Limb (tissue), 2 donors: ENCODE measurements around the gene HMGN1.
"Not testable (repeated sequence)": the region's sequence is repeated elsewhere in the genome, so short reads cannot be mapped to it uniquely, and the experiment has no call there.

Experiments
- DNase-seq, 2 donors: peaks; one replicate each; pipeline ENCODE4 v3.0.0-alpha.2; 2016; ENCODE audit errors: extremely low spot score in 2 of 2

Gene HMGN1

DNA sequence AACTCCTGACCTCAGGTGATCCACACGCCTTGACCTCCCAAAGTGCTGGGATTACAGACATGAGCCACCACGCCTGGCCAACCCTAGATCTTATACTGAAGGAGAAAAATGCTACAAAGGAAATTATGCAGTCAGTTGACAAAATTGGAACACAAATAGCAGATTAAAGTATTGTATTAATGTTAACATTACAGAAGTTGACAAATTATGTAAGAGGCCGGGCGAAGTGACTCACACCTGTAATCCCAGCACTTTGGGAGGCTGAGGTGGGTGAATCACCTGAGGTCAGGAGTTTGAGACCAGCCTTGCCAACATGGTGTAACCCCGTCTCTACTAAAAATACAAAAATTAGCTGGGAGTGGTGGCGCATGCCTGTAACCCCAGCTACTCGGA lies 21.0 kb upstream of the HMGN1 start:
- not testable (repeated sequence) for DNase-seq

DNA sequence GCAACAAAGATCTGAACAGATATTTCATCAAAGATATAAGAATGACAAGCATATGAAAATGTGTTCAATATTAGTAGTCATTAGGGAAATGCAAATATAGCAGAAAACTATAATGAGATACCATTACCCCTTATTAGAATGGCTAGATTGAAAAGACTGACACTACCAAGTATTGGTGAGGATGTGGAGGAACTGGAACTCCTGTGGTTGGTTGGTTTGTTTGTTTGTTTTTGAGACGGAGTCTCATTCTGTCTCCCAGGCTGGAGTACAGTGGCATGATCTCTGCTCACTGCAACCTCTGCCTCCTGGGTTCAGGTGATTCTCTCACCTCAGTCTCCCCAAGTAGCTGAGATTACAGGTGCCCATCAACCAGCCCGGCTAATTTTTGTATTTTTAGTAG lies 18.9 kb upstream of the HMGN1 start:
- no peak for DNase-seq

DNA sequence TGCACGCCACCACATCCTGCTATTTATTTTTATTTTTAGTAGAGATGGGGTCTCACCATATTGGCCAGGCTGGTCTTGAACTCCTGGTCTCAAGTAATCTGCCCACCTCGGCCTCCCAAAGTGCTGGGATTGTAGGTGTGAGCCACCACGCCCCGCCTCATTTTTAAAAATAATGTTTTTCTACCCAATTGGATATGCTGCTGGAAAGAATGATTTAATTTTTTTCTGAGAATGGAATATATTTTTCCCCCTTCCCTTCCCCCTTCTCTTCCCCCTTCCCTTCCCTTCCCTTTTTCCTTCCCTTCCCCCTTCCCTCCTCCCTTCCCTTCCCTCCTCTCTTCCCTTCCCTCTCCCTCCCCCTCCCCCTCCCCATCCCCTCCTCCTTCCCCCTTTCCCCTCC lies 17.7 kb upstream of the HMGN1 start:
- no peak for DNase-seq

DNA sequence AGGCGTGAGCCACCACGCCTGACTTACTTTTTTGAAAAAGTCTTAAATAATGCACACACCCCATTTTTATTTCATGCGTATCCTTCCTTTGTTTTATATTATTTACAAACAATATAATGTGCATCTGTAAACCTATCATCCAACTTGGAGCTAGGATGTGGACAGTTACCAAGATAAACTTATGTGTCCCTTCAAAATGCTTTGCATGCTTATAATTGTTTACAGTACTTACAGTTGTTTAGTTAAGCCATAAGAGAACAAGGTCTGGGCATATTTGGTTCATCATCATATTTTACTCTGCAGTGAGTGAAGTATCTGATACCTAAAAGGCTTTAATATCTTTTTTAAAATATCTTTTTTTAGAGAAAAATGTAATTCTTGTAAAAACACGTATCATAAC lies 16.1 kb upstream of the HMGN1 start:
- no peak for DNase-seq

DNA sequence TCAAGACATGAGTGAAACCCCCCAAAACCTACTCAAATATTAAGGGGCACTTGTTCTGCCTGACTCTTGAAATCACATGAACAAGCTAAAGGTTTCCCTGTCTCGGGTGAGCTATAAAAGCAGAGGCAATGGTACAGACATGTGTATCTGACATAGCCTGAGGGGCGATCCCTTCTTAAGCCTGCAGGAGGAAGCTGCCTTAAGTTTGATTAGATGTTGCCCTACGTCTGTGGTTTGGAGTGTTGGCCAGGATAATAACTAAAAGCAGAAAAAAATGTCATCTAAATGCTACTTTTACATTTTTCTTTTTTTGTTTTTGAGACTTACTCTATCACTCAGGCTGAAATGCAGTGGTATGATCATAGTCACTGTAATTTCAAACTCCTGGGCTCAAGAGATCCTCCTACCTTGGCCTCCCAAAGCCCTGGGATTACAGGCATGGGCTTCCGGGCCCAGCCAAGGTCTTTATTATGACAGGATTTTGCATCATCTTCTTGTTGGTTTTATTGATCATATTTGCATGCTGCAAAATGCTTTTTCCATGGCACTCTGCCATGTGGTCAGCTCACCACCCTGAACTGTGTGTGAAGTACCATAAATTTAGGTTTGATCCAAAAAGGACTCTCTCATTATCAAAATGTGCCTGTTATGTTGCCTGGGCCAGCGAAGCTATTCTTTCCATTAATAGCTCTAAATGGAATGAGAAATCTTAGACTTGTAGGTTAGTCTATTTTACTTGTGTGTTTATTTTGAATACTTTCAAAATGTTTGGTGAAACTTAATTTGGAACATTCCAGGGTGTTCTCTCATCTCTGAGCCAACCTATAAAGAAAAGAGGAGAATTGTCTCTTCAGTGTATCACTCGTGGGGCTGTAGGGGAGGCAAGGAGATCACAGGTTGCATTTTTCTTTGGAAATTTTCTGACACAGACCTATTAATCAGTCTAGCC lies 15.0 kb upstream of the HMGN1 start:
- no peak for DNase-seq

DNA sequence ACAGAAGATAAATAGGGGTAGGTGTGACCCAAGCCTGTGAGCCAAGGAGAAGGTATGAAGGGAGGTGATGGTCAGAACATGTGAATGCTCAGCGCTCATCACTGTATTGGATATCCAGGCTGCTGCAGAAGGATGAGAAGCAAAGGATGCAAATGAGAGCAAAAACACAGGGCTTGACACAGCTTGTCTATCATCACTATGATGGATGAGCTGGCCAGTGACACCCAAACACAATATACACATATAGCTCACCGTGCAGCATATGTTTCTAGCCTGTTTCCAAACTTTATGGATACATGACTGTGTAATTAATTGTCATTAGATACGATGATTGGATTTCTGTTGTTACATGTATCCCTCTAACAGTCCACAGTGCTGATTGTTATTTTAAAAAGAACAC lies 13.8 kb upstream of the HMGN1 start:
- DNase-seq = no peak

DNA sequence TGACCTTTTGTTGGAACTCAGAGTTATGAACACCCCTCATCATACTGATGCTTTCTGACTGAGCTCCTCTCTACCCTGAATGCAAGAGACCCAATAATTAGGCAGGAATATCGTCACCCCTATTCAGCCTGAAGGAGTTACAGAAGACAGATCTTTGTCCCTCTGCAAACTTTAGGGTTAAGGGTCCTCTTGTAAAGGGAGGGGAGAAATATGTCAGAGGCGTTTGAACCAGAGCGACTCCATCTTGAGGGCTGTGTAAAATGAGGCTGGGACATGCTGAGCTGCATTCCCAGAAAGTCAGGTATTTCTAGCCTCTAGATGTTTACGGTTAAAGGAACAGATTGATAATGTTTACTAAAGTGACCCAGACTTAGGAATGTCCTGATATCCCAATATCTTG lies 10.5 kb upstream of the HMGN1 start:
- no peak for DNase-seq

DNA sequence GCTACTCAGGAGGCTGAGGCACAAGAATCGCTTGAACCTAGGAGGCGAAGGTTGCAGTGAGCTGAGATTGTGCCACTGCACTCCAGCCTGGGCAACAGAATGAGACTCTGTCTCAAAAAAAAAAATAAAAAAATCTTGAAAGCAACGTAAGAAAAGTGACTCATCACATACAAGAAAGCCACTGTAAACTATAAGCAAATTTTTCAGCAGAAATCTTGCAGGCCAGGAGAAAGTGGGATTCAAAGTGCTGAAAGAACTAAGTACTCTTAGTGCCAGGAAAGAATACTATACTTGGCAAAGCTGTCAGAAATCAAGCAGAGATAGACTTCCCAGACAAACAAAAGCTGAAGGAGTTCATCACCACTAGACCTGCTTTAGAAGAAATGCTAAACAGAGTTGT lies 4.4 kb upstream of the HMGN1 start:
- DNase-seq = no peak

DNA sequence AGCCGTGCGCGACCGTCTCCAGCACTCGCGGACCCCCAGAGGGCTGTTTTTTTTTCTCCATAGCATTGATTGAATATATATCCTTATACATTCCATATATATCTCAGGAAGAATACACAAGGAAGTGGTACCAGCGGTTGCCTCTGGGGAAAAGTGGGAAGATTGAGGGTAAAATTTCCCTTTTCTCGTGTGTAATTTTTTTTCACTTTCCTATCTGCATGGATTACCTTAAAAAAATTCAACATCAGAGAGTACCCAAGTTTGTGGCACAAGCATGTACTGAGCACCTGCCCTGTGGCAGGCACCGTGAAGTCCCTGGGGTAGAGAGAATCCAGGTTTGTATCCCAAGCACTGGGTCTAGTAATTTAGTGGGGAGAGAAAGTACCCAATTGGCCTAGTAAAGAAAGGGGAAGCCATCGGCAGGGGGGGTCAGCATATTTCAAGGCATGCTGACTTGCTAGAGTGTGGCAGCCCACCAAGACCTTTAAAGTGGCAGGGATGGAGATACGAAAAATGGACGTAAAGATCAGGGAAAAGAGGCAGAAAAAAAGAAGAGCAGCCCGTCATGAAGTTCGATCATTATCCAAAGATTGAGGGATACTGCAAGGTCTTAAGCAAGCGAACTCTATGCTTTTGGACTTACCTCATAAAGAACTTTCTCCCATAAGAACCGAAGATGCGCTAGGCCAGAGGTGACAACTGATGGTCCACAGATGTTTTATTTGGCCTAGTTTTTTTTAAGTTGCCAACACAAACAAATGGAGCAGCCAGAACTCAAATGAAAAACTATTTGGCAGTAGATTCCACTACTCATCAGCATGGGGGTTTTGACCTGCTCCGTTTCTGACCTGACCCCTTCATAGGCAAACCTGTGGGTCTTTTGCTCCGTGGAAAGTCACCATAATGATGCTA lies 1.5 kb upstream of the HMGN1 start:
- DNase-seq = no peak

DNA sequence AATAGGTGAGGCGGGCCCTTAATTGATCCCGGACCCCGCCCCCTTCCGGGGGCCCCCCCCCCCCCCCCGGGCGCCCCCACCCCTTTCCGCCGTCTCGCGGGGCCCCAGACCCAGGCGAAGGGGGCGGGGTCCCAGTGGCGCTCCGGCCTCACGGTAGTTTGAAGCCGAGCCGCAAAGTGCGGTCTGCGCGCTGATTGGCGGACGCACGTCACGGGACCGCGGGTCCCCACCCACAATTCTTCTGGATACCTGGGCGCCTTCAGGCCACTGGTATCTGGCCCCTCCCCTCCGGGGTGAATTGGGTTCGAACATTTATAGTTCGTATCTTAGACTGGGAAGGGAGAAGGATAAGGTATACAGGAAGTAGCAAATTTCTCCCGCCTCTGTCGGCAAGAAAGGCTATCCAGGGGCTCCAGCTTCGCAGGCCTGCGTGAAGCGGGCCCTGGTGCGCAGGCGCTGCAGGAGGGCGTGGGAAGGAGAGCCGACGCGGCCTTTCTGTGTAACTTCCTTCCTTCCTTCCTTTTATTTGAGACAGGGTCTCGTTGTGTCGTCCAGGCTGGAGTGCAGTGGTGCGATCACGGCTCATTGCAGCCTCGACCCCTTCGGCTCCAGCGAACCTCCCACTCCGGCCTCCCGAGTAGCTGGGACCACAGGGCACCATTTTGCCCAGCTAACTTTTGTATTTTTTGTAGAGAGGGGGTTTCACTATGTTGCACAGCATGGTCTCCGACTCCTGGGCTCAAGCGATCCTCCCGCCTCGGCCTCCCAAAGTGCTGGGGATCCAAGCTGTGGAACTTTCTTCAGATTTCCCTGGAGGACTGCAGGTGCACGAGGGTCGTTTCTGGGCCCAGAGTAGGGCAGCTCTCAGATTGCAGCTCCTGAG lies 564 bp upstream of the HMGN1 start:
- peak; percentile 98 for DNase-seq

DNA sequence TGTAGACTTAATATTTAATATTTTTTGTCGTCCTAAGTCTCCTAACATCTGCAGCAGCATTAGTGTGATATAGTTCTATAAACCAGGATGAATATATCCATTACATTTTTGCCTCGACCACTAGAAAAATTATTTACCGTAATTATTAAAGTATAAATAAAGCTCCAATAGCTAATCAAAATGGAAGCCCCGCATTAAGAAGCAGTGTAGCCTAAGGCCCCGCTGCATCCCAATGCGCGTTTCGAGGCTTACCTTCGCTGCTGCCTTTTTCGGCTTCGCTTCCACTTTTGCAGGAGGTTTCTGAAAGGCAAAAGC lies 891 bp downstream of the HMGN1 start:
- DNase-seq = peak in 1 of 2 donors; percentile 19

DNA sequence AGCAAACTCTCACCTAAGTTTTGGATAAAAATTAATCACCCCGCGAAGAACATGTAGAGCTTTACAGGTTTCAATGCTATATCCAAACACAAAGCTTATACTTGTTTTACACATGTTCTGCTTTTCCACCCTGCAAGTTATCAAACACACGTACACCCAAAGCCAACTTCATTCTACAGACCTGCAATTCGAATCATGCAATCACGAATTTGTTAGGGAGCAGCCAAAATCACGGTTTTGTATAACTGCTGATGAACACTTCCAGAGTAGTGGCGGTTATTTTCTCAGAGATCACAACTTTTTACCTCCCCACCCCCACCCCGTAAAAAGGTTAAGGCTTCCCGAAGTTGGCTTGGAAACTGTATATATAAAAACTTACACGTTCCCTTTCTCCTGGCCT lies 1.4 kb downstream of the HMGN1 start:
- DNase-seq = no peak

DNA sequence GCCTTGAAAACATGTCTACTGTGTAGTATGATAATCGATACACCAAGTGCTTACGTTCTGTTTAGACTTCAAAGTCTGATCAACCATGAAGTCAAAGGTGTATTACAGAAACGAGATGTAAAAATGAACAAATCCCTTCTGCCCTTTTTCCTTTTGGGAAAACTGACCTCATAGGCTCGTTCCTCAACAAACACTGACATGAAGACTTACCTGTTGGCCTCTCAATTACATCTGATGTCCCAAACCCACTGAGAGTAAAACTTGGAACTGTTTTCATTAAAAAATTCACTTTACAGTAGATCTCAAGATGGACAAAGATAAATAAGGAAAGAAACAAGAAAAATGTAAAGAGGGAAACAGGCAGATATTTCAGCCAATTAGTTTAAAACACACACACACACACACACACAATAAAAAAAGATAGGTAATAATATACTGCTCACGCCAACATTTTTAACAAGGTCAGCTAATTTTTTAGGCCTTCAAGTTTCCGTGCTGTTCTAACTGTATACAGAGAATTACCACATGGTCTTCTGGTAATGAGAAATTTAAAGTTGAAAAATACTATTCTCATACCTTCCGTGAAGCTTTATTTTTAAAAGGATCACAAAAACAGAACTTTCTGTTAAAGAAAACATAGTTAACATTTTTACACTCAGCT lies 2.1 kb downstream of the HMGN1 start:
- DNase-seq = no peak

DNA sequence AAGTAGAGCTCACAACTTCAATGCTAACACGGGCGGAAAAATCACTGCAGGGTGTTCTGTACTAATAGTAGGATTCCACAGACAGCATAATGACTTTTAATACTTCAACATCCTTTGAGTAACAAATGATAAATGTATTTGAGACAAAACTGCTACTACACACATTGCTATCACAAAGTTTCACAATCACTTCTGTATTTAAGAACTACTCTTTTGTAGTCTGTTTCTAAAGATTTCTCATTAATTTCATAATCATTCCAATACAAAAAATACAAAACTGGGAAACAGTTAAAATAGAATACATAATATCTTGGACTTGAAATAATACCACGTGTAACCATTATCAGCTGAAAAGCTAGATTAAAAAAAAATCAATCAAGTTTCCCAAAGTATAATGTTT lies 2.7 kb downstream of the HMGN1 start:
- DNase-seq = no peak

DNA sequence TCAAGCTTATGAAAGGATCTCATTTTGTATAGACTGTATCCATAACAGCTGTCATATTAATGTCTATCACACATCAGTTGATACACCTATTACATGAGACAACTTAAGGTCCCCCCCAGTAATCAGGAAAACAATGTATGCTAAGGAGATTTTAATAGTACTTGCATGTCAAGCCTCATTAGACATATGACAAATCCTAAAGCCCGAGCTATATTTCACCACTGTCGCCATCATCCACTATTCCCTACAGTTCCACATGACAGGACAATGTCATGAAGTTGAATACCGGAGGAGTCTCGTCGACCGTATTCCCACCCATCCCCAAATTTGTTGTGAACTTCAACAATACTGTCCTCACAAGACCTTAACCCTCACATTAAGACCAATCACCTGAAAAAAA lies 3.4 kb downstream of the HMGN1 start:
- no peak for DNase-seq

DNA sequence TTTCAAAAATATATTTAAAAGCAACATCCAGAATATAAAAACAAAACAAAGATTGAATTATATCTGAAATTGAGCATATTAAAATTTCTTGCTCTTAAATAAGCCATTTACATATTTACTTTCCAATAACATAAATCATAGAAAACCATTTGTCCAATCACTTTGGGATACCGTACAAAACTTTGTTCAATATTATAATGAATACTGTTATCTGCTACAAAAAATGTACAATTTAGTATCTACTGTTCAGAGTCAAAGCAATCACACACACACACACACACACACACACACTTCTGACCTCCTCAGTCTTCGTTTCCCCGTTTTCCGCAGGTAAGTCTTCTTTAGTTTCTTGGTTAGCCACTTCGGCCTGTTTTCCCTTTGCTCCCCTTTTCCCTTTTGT lies 4.0 kb downstream of the HMGN1 start:
- no peak for DNase-seq

DNA sequence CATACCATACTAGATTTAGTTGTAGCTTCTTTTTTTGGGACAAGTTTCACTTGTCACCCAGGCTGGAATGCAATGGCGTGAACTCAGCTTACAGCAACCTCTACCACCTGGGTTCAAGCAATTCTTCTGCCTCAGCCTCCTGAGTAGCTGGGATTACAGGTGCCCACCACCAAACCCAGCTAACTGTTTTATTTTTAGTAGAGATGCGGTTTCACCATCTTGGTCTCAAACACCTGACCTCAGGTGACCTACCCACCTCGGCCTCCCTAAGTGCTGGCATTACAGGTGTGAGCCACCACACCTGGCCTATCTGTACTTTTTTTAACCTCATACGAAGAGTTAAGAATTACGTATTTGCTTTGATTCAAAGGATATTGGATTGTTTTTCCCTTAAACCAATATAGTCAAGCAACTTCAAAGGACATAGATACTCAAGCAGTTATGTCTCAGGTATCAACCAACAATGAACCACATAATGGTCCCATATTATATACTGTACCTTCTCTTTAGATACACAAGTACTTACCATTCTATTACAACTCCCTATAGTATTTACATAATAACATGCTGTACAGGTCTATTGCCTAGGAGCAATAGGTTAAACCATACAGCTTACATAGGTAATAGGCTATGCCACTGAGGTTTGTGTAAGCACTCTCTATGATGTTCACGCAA lies 7.5 kb downstream of the HMGN1 start:
- no peak for DNase-seq

DNA sequence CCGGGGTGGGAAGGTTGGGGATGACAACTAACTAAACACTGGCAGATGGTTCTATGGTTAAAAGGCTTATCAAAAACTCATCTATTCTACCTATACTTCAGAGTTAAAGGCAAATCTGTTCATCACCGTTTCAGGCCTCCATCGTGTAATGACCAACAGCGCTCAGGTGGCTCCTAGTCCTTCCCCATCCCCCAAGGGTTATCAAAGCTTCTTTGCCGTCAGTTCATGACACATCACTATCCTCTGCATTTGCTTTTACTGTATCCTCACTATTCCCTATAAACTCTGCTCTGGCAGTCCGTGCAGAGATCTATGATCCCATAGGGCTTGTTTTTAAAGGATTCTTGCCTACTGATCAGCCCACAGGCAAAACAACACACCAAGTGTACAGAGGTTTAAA lies 8.2 kb downstream of the HMGN1 start:
- no peak for DNase-seq

DNA sequence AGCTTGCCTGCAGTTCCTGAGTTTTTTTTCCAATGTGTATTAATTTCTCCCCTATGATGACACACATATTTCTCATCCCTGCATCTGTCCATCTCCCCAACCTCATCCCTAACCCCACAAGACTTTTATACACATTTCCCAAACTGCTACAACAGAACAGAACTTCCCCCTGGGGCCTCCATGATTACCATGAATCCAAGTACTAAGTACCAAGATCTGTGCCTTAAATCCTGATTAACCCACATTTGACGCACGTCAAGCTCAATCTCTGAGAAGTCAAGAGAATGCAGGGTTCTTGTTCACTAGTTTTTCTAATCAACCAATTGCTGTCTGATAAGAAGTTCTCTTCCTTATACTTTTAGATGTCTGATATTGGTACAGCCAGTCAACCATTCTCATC lies 9.7 kb downstream of the HMGN1 start:
- DNase-seq = no peak

DNA sequence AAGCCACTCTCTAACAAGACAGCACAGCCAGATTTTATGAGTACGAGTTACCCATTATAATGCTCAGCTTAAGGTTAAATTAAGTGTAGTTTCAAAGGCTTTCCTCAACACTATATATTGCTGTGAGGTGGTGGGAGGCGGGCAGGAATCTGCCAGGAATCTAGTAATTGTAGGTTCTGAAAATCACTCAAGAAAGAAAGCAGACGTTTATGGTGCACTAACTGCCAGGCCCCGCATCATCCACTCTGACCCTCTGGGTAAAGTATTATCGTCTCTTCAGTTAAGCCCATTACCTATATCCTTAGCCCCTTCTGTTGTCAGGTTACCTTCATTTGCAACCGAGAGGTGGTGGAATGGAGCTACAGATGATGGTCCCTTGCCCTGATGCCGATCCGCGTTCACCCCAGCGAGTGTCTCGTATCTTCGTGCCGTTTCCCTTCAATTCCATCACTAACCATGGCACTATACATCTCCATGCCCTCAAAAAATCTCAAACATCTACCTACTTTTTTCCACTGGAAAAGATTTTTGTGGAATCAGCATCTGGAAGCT lies 12.4 kb downstream of the HMGN1 start:
- DNase-seq = no peak
